Skin epidermis (tissue), 12 donors: ENCODE measurements around the gene SSBP4.
"Not testable (repeated sequence)": the region's sequence is repeated elsewhere in the genome, so short reads cannot be mapped to it uniquely, and the experiment has no call there.

ENCODE experiments used
- H3K27ac ChIP-seq, 21 experiments: fragments of 200-600 bp; sonication (generic) in 11 of 21; one replicate each; pipeline ENCODE4 v1.5.0; 2020; ENCODE audit warnings: mild to moderate bottlenecking in 3 of 21, inconsistent platforms in 2 of 21, moderate library complexity in 2 of 21
- H3K4me3 ChIP-seq, 7 experiments: fragments of 200-600 bp; sonication (generic) in 2 of 7; one replicate each; pipeline ENCODE4 v1.5.0; 2020; ENCODE audit warnings: inconsistent platforms in 2 of 7, mild to moderate bottlenecking in 2 of 7, moderate library complexity in 1 of 7

SSBP4 gene

GRCh38 chr19:18419195-18419698 is at the start of gene SSBP4:
SSBP4 (plus strand) TSS chr19:18419398; CDS start chr19:18419649, 251 bp downstream.
- H3K27ac ChIP-seq = peak within 1 kb of the TSS; percentile 69 to 95 (median 88)

GRCh38 chr19:18373407-18373891 is 45.7 kb upstream of the SSBP4 start:
- Histone ChIP-seq H3K27ac (peak overlapping the region in 19 of 21 experiments; percentile 31 to 89 (median 64)), H3K4me3 (no peak overlapping the region)

More at GRCh38 chr19:18419195-18419698, at the start of gene SSBP4:
- peak within 1 kb of the TSS; percentile 54 to 71 (median 65) for H3K4me3 ChIP-seq

- H3K4me3 ChIP-seq = no peak overlapping the region
Measured at GRCh38 chr19:18373892-18374629, 45.1 kb upstream of the SSBP4 start.

GRCh38 chr19:18377026-18377425 is 42.2 kb upstream of the SSBP4 start:
- no peak overlapping the region for H3K4me3 ChIP-seq
- peak overlapping the region in 1 of 21 experiments; percentile 43 for H3K27ac ChIP-seq

More at GRCh38 chr19:18373892-18374629, 45.1 kb upstream of the SSBP4 start:
- peak overlapping the region in 19 of 21 experiments; percentile 34 to 89 (median 64) for H3K27ac ChIP-seq

GRCh38 chr19:18379803-18380747 is 39.1 kb upstream of the SSBP4 start:
- Histone ChIP-seq H3K4me3 (no peak overlapping the region), H3K27ac (peak overlapping the region in 12 of 21 experiments; percentile 2 to 74 (median 44))

- no peak overlapping the region for H3K27ac ChIP-seq
- no peak overlapping the region for H3K4me3 ChIP-seq
Measured at GRCh38 chr19:18380843-18381242, 38.4 kb upstream of the SSBP4 start.

- not testable (repeated sequence) for H3K4me3 ChIP-seq, H3K27ac ChIP-seq
Measured at GRCh38 chr19:18383622-18384021, 35.6 kb upstream of the SSBP4 start.

- Histone ChIP-seq H3K4me3 (no peak overlapping the region), H3K27ac (no peak overlapping the region)
Measured at GRCh38 chr19:18384775-18385174, 34.4 kb upstream of the SSBP4 start.

GRCh38 chr19:18385359-18385674 is 33.9 kb upstream of the SSBP4 start:
- Histone ChIP-seq H3K27ac (no peak overlapping the region), H3K4me3 (no peak overlapping the region)

- H3K4me3 ChIP-seq = peak within 1 kb of the TSS in 3 of 7 experiments; percentile 5 to 22 (median 6)
- peak within 1 kb of the TSS in 2 of 21 experiments; percentile 12 to 44 for H3K27ac ChIP-seq
Measured at GRCh38 chr19:18385675-18386542, 33.3 kb upstream of the SSBP4 start, which contains the start of gene GDF15. GDF15 (plus strand) TSS chr19:18386158; CDS start chr19:18386190, 32 bp downstream.

- Histone ChIP-seq H3K4me3 (peak overlapping the region in 2 of 7 experiments; percentile 5 to 6), H3K27ac (peak overlapping the region in 1 of 21 experiments; percentile 12)
Measured at GRCh38 chr19:18386543-18387271, 32.5 kb upstream of the SSBP4 start.

GRCh38 chr19:18388100-18388959 is 30.9 kb upstream of the SSBP4 start:
- Histone ChIP-seq H3K27ac (peak overlapping the region in 7 of 21 experiments; percentile 1 to 53 (median 29)), H3K4me3 (peak overlapping the region; percentile 17 to 28 (median 23))

GRCh38 chr19:18388960-18389725 is 30.1 kb upstream of the SSBP4 start:
- H3K4me3 ChIP-seq = peak overlapping the region in 1 of 7 experiments; percentile 23

GRCh38 chr19:18389726-18390064 is 29.5 kb upstream of the SSBP4 start:
- Histone ChIP-seq H3K4me3 (no peak overlapping the region), H3K27ac (no peak overlapping the region)

More at GRCh38 chr19:18388960-18389725, 30.1 kb upstream of the SSBP4 start:
- peak overlapping the region in 1 of 21 experiments; percentile 29 for H3K27ac ChIP-seq

GRCh38 chr19:18390065-18390907 is 28.9 kb upstream of the SSBP4 start:
- no peak overlapping the region for H3K27ac ChIP-seq
- no peak overlapping the region for H3K4me3 ChIP-seq
